Peyer's patch (tissue), 4 donors: ENCODE measurements around the gene HDAC8. TPM values are rescaled to one million over a fixed set of nuclear protein-coding genes. Genes with fewer than 3 reads are reported as not detected.
"Not testable (repeated sequence)": the region's sequence is repeated elsewhere in the genome, so short reads cannot be mapped to it uniquely, and the experiment has no call there.

Experiments
- DNase-seq, 3 donors: peaks; one replicate each; pipeline ENCODE4 v3.0.0-alpha.2; 2017 to 2019
- H3K27ac ChIP-seq, 4 donors: fragments of 200-600 bp; sonication (generic); one replicate each; pipeline ENCODE4 v1.5.1; 2016 to 2019
- H3K27me3 ChIP-seq, 2 donors: fragments of 200-600 bp; sonication (generic); one replicate each; pipeline ENCODE4 v1.5.1; 2019
- H3K36me3 ChIP-seq, 3 donors: fragments of 200-600 bp; sonication (generic); one replicate each; pipeline ENCODE4 v1.5.1; 2016 to 2019
- H3K4me1 ChIP-seq, 4 donors: fragments of 200-600 bp; sonication (generic); one replicate each; pipeline ENCODE4 v1.5.1; 2016 to 2019
- H3K4me3 ChIP-seq, 4 donors: fragments of 200-600 bp; sonication (generic); 1 replicate in 3 of 4; 2 replicates in 1 of 4; pipeline ENCODE4 v1.5.1; 2016 to 2019; ENCODE audit warnings: mild to moderate bottlenecking in 1 of 4
- H3K9me3 ChIP-seq, 4 donors: fragments of 200-600 bp; sonication (generic); one replicate each; pipeline ENCODE4 v1.5.1; 2016 to 2019; ENCODE audit warnings: mild to moderate bottlenecking in 1 of 4
- CTCF ChIP-seq, 6 experiments: fragments of 450-650 bp in 4 of 6; fragments of 200-600 bp in 2 of 6; sonication (generic) in 1 of 6; IDR thresholded peaks; one replicate each; pipeline ENCODE4 v1.5.1; 2017 to 2019; ENCODE audit warnings: antibody characterized with exemption in 6 of 6, mild to moderate bottlenecking in 3 of 6, moderate library complexity in 1 of 6
- POLR2A ChIP-seq, 2 donors: fragments of 450-650 bp; IDR thresholded peaks; one replicate each; pipeline ENCODE4 v1.5.1; 2017; ENCODE audit warnings: antibody characterized with exemption in 2 of 2, mild to moderate bottlenecking in 2 of 2, moderate library complexity in 2 of 2
- total RNA-seq, 4 donors: library from RNA; depleted of rRNA; stranded (reverse); fragments of >200 nt; gene quantifications; one replicate each; pipeline ENCODE4 v1.1.0, GENCODE V29; 2016

HDAC8 gene
- total RNA-seq, 4 donors from 2014 or later, result 24.2 to 48.9 (median 46.0) TPM

- Histone ChIP-seq H3K27me3 (no peaks in the 10 kb centered on the region), H3K9me3 (no peaks in the 10 kb centered on the region), H3K36me3 (no peaks in the 10 kb centered on the region), H3K27ac (no peak overlapping the region), H3K4me3 (no peak overlapping the region), H3K4me1 (no peaks in the 10 kb centered on the region)
- TF ChIP-seq POLR2A (IDR thresholded peaks at IDR 0.05) (no peak), CTCF (IDR thresholded peaks at IDR 0.05) (no peak)
- no peak for DNase-seq
These were observed 242.5 kb downstream of the HDAC8 start for GRCh38 chrX:72330131-72330530.

- Histone ChIP-seq H3K9me3 (no peaks in the 10 kb centered on the region), H3K4me1 (no peaks in the 10 kb centered on the region), H3K27me3 (no peaks in the 10 kb centered on the region), H3K27ac (no peak overlapping the region), H3K36me3 (no peaks in the 10 kb centered on the region), H3K4me3 (no peak overlapping the region)
- TF ChIP-seq POLR2A (IDR thresholded peaks at IDR 0.05) (no peak), CTCF (IDR thresholded peaks at IDR 0.05) (no peak)
- no peak for DNase-seq
These were observed 245.9 kb downstream of the HDAC8 start for GRCh38 chrX:72326605-72327300.

DNA sequence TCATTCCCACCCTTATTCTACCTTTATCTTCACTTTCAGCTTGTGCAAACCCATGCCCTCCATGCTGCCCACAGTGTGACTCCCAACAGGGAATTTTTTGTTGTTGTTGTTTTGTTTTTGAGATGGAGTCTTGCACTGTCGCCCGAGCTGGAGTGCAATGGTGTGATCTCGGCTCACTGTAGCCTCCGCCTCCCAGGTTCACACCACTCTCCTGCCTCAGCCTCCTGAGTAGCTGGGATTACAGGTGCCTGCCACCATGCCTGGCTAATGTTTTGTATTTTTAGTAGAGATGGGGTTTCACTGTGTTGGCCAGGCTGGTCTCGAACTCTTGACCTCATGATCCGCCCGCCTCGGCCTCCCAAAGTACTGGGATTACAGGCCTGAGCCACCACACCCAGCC is 253.0 kb downstream of the HDAC8 start:
- not testable (repeated sequence) for DNase-seq

DNA sequence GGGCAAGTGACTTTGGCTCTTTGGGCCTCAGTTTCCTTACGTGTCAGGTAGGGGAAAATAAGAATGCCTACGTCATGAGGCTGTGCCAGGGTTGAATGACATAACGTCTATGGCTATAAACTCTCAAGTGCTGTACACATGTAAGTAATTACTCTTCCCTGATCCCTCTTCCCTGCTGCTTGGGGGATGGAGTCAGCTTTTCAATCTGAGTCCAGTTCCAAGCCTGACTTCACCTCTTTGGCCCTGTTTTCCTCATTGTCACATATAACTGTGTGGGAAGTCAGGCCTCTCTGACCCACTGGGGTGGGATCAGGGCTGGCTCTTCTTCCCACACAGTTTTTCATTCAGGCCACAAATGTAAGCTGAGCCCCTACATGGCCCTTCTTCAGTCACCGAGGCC is 255.5 kb downstream of the HDAC8 start:
- TF ChIP-seq POLR2A (IDR thresholded peaks at IDR 0.05) (no peak), CTCF (IDR thresholded peaks at IDR 0.05) (no peak)
- no peak for DNase-seq
- Histone ChIP-seq H3K4me3 (no peak overlapping the region), H3K4me1 (no peaks in the 10 kb centered on the region), H3K9me3 (no peaks in the 10 kb centered on the region), H3K36me3 (no peaks in the 10 kb centered on the region), H3K27ac (no peak overlapping the region), H3K27me3 (no peaks in the 10 kb centered on the region)

More for the DNA sequence above, 253.0 kb downstream of the HDAC8 start:
- H3K4me1 ChIP-seq, H3K27me3 ChIP-seq, H3K4me3 ChIP-seq, H3K36me3 ChIP-seq, H3K27ac ChIP-seq, H3K9me3 ChIP-seq: not testable (repeated sequence)

DNA sequence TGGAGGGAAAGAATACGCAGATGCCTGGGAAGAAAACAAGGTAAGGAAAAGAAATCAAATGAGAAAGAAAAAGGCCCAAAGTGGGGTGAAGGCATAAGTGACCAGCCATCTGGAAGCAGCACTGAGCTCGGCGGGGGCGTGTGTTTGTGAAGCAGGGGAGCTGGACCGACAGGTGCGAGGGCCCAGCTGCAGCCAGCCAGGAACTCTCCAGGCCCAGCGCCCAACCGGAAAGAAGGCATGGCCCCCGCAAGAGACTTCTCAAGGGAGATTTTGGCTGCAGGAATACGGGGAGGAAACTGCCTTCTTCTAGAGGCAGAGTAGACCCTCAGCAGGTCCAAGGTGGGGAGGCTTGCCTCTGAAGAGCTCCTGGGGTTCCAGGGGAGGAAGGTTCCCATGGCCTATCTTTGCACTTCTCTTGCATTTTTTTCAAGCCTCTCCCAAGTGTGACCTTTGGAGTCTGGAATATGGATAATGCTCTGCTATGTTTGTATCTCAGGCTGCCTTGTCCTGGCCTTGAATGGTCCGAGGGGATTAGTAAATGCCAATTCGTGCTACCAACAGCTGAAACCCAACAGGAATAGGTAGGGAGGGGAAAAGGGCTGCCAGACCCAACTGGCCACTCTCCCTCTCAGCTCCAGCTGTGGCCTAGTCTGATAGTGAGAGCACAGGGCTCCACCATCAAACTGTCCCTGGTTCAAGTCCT is 256.1 kb downstream of the HDAC8 start:
- Histone ChIP-seq H3K9me3 (no peaks in the 10 kb centered on the region), H3K36me3 (no peaks in the 10 kb centered on the region), H3K27me3 (no peaks in the 10 kb centered on the region), H3K27ac (no peak overlapping the region), H3K4me1 (no peaks in the 10 kb centered on the region), H3K4me3 (no peak overlapping the region)
- TF ChIP-seq CTCF (IDR thresholded peaks at IDR 0.05), result no peak
- TF ChIP-seq POLR2A (IDR thresholded peaks at IDR 0.05), result no peak
- DNase-seq, result peak in 1 of 3 donors; percentile 50

GRCh38 chrX:72314881-72315280 is 257.8 kb downstream of the HDAC8 start:
- H3K36me3 ChIP-seq, result no peaks in the 10 kb centered on the region
- no peak overlapping the region for H3K4me3 ChIP-seq
- DNase-seq, result no peak
- TF ChIP-seq POLR2A (IDR thresholded peaks at IDR 0.05) (no peak), CTCF (IDR thresholded peaks at IDR 0.05) (no peak)
- H3K9me3 ChIP-seq, result no peaks in the 10 kb centered on the region
- no peaks in the 10 kb centered on the region for H3K4me1 ChIP-seq
- H3K27me3 ChIP-seq, result no peaks in the 10 kb centered on the region
- no peak overlapping the region for H3K27ac ChIP-seq
